ENCODE measurements around the gene ITGA11.

Gene ITGA11

DNA sequence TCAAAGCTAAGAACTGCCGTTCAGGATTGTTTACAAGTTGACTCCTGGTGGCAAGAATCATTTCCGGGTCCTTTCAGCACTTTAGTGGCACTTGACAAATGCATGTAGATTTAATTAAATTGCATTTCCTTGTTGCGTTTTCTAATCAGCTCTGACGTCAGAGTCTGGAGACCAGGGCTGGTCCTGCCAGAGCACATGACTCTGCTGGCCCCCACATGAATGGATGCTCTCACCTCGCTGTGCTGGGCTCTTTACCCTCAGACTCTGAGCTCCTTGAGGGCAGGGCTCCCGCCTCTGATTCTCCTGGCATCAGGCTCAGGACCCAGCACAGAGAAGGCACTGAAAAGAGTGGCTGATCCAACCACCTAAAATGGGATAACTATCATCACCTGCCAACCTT lies 85.0 kb downstream of the ITGA11 start:
- FAIRE-seq = no peak

DNA sequence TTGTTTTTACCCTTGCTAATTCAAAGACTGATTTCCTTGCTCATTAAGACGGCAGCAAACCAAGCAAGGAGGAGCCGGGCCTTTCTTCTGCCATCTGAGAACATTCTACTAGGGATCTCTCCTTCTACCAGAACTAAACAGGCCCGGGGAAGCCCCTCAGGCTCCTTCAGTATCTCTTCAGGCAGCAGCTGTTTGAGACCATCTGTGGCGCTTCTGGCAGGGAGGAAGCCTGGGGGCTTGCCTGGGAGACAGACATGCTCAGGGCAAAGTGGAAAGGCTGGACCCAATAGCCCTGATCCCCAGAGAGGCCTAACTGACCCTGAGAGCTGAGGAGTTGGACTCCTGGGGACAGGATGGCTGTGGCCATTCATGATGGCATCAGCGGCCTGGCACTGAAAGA lies 86.5 kb downstream of the ITGA11 start:
- no peak for FAIRE-seq

DNA sequence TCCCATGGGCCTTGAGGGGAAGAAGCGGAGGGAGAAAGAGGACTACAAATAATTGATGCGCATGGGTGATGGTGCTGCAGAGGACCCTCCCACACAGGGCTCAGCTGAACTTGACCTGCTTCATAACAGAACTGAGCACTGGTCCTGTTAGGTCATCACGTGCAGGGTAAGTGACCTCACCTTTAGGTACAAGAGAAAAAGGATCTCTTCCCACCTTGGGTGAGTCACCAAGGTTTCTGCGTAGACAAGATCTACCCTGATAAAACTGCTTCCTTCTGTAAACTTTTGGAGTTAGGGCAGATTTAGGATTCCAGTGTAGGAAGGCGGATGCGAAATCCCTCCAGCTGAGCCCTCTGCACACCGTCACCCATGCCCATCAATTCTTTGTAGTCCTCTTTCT lies 87.4 kb downstream of the ITGA11 start:
- FAIRE-seq = no peak

DNA sequence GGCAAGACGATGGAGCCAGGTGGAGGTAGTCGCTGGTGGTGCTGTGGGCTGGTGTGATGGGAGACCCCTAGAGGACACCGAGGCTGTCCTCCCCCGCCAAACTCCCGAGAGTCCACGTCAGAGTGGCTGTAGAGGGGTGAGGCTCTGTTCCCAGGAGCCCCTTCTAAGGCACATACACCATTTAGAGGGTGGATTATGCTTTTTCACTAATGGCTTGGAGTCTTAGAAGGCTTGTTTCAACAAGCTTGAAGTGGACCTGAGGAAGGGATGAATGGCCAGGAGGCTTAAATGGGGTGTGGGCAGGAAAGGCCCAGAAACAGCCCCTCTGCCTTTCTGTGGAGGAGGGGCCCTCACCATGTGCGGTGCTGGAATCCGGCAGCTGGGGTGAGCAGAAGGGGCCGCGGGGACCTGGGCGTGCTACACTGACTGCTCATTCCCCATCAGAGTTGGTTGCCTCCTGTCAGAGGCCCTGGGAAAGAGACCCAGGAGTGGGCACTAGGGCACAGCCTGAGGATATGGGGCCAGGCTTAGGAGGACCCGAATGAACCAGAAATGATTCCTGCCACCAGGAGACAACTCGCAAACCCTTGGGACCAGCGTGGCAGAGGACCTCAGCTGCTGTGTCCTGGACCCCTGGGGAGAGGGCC lies 88.3 kb downstream of the ITGA11 start:
- no peak for FAIRE-seq

- FAIRE-seq = no peak
Measured at GRCh38 chr15:68341760-68342725, 89.9 kb downstream of the ITGA11 start.

- no peak for FAIRE-seq
Measured at GRCh38 chr15:68340726-68341671, 91.0 kb downstream of the ITGA11 start.

GRCh38 chr15:68339481-68339880 lies 92.5 kb downstream of the ITGA11 start:
- no peak for FAIRE-seq

DNA sequence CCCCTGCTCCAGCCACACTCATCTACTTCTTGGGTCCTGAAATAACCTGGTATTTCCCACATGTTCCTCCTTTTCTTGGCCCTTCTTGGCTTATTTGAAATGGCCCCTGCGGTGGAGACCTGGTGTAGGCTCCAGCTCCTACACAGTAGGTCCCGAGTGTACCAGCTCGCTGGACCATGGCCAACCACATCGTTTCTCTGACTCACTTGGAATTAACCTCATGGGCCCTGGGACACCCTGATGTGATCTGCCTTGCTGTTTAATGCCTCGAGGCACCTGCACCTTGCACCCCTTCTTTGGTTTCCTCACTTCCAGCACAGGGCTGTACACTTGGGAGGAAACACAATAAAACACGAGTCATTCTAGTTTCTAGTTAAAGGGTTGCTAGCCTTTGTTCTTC lies 94.1 kb downstream of the ITGA11 start:
- FAIRE-seq = no peak

- FAIRE-seq = no peak
Measured at GRCh38 chr15:68336516-68336915, 95.4 kb downstream of the ITGA11 start.

DNA sequence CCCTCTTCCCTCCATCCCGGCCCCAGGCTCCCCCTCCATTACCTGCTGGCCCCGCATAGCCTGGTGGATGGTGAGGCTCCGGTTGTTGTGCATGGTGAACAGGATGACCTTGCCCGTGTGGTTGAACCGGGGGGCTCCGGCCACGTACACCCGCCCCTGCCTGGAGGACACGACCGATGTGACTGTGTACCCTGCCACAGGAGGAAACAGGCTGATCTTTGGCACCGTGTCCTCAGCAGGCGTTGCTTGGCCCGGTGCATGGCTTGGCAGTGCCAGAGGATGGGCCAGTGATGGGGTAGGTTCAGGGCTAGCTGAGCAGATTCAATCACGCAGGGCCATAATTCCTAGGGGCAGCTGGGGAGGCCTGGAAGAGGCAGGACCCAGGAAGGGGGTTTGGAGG lies 96.3 kb downstream of the ITGA11 start:
- FAIRE-seq = no peak

DNA sequence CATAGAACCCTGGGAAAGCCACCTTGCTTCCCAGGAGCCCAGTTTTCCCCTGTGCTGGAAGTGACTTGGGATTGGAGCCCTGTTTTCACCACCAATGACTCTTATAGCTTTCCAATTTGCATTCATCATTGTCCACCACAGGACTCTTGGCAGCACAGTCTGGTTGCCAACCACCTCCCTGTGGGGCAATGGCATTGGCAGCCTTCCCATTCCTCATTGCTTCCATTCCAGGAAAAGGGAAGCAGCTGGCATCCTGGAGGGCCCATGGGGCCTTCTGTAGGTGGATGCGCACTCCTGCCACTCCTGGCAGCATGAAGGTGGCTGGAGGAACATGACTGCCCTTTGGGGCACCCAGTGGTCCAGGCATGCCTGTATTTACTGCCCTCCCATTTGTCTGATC lies 96.7 kb downstream of the ITGA11 start:
- FAIRE-seq = no peak

- no peak for FAIRE-seq
Measured at GRCh38 chr15:68334661-68335124, 97.3 kb downstream of the ITGA11 start.

GRCh38 chr15:68333775-68334470 lies 98.0 kb downstream of the ITGA11 start:
- FAIRE-seq = no peak

GRCh38 chr15:68332266-68332665 lies 99.7 kb downstream of the ITGA11 start:
- no peak for FAIRE-seq

GRCh38 chr15:68330901-68331300 lies 101.1 kb downstream of the ITGA11 start:
- no peak for FAIRE-seq

- no peak for FAIRE-seq
Measured at GRCh38 chr15:68330416-68330815, 101.5 kb downstream of the ITGA11 start.

- no peak for FAIRE-seq
Measured at GRCh38 chr15:68328964-68329363, 103.0 kb downstream of the ITGA11 start.

GRCh38 chr15:68328443-68328842 lies 103.5 kb downstream of the ITGA11 start:
- no peak for FAIRE-seq

DNA sequence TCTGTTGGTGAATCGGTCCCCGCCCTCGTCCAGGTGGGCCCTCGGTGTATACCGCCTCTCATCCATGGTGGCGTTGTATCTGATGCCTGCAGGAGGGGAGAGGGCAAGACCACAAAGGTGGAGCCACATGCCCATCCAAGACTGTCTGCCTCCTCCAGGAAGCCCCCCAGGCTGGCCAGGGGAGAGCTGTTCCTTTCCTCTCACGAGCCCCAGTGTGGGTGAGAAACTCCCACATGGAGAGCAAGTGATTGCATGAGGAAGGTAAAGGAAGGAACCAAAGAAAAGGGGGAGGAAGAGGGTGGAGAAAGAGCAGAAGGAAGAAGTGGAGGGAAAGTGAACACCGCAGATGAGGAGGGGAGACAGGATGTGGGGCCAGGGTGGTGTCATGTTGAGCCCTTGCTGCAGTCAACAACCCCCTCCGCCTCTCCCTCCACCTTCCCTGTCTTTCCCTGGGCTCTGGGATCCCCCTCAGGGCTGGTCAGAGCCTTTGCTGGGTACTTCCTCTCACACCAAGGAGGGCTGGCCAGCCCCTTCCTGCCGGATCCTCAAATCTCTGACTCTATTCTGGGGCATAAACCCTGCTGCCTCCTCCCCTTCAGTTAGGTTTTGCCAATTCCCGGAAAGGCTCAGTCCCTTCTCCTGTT lies 105.1 kb downstream of the ITGA11 start:
- FAIRE-seq = no peak

DNA sequence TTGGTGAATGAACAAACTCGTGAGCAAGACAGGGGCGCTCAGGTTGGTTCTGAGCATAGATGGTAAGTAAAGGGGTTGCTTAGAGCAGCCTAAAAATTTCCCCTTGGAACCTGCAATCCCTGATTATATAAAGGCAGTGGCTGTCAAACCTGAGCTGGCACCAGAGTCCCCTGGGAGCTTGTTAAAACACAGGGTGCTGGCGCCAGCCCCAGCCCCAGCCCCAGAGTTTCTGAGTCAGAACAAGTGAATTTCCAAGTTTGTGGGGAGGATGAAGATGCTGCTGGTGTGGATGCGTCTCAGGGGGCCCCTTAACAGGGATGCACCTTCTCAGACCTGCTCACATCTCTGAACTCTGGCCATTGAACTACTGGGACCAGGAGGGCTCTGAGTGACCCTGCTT lies 106.2 kb downstream of the ITGA11 start:
- FAIRE-seq = no peak

DNA sequence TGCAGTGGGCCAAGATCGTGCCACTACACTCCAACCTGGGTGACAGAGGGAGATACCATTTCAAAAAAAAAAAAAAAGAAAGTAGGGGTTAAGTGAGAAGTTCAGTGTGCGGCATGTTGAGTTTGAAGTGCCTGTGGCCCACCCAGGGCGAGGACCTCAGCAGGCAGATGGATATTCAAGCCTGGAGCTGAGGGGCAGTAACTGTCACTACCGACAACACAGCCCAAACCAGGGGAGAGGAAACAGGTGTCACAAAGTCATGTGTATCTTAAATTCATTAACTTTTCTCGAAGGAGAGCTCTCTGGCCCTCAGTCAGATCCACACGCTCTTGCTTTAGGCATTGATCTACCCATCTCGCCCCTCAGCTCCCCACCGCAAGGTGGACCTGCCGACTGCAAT lies 109.2 kb downstream of the ITGA11 start:
- no peak for FAIRE-seq

DNA sequence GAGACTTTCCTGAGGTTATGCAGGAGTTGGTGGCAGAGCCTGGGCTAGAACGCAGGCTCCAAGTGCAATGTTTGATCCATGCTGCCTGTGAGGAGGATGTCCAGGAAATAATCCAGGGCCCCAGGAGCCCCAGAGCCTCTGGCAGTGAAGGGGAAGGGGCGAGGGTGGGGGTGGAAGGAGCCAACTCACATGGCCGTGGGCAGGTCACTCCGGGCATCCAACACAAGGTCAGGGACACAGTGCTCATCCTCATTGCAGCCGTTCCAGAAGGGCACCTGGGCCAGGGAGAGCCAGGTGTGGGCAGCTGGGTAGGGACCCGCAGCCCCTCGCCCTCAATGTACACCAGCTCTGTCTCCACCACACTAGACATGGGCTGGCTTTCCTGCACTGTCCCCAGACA lies 110.7 kb downstream of the ITGA11 start:
- no peak for FAIRE-seq
